HL-60 (cell line): ENCODE results near the gene AHSG.

Experiments used
- CTCF ChIP-seq: IDR thresholded peaks from one replicate; pipeline ENCODE4 v1.5.1; 2011; ENCODE audit warnings: low read length, control low read depth, inconsistent platforms; ENCODE audit not compliant: insufficient read depth
- POLR2AphosphoS5 ChIP-seq: IDR thresholded peaks from 2 replicates; pipeline ENCODE4 v1.6.1; 2012; ENCODE audit warnings: low read depth
- REST ChIP-seq: IDR thresholded peaks from 2 replicates; pipeline ENCODE4 v1.6.1; 2012; ENCODE audit warnings: low read depth; ENCODE audit not compliant: insufficient replicate concordance
- SPI1 ChIP-seq: IDR thresholded peaks from 2 replicates; pipeline ENCODE4 v1.6.1; 2012; ENCODE audit warnings: low read depth, mild to moderate bottlenecking, borderline replicate concordance

- TF ChIP-seq POLR2AphosphoS5 = no peak
- no peak for TF ChIP-seq CTCF
- TF ChIP-seq REST = no peak
- no peak for TF ChIP-seq SPI1
Measured at GRCh38 chr3:186613637-186614265, 891 bp downstream of the AHSG start.
